ENCODE results near the gene ZFAND4.
"Not testable (repeated sequence)": the region's sequence is repeated elsewhere in the genome, so short reads cannot be mapped to it uniquely, and the experiment has no call there.

ZFAND4 gene

GRCh38 chr10:45640049-45640448, 32.5 kb downstream of the ZFAND4 start:
- DNase-seq = no peak

GRCh38 chr10:45627412-45628048, 45.0 kb downstream of the ZFAND4 start:
- no peak for DNase-seq

DNA sequence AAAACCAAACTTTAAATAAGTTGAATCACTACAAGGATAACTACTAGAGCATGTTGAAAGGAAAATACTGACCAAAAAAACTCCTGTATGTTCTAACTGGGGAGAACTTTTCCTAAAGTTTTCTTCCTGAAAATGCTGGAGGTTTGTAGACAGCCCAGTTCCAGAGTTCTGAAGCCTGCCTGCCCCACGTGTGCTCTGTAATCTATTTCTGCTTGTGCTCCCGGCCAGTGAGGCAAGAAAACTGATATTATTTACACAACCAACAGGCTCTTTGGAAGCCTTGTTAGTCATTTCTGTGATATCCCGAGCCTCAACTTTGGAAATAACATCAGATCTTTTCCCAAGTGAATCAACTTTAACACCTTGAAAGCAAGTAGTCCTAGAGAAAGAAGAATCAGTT, 46.7 kb downstream of the ZFAND4 start:
- no peak for DNase-seq

GRCh38 chr10:45624724-45625123, 47.8 kb downstream of the ZFAND4 start:
- no peak for DNase-seq

- DNase-seq = no peak
These were observed 57.7 kb downstream of the ZFAND4 start for GRCh38 chr10:45614869-45615268.

- DNase-seq = no peak
These were observed 59.8 kb downstream of the ZFAND4 start for GRCh38 chr10:45612741-45613140.

- no peak for DNase-seq
These were observed 64.5 kb downstream of the ZFAND4 start for GRCh38 chr10:45608052-45608451.

- no peak for DNase-seq
These were observed 65.3 kb downstream of the ZFAND4 start for GRCh38 chr10:45607276-45607675.

DNA sequence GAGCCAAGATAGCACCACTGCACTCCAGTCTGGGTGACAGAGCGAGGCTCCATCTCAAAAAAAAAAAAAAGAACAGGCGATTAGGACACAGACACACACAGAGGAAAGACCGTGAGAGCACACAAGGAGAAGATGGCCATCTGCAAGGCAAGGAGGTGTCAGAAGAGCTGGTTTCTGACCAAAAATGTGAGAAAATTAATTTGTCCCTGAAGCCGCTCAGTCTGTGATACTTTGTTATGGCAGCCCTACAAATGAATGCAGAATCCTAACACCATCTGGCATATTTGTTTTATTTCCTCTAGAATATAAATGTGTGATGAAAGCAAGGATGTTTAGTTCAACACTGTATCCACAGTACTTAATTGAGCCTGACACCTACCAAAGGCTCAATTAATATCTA, 69.7 kb downstream of the ZFAND4 start:
- no peak for DNase-seq

DNA sequence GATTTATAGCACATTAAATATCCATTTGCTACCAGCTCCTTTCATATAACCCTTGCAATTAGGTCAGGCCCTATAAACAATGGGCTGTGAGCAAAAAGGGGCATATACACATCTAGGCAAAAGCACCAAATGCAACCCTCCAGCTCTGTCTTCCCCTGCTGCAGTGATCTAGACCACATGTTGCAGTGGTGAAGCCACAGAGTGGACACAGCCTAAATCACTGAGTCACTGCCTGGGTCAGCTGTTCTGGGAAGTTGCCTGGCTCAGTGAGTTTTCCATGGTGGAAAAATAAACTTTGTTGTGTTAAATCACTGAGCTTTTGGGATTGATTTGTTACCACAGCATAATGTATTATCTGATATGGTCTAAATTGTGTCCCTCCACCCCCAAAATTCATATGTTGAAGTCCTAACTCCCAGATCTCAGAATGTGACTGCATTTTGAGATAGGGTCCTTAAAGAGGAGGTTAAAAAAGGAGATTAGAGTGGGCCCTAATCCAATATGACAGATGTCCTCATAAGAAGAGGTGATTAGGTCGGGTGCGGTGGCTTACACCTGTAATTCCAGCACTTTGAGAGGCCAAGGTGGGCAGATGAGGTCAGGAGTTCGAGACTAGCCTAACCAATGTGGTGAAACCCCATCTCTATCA, 70.4 kb downstream of the ZFAND4 start:
- no peak for DNase-seq

GRCh38 chr10:45601254-45601930, 71.2 kb downstream of the ZFAND4 start:
- not testable (repeated sequence) for DNase-seq

DNA sequence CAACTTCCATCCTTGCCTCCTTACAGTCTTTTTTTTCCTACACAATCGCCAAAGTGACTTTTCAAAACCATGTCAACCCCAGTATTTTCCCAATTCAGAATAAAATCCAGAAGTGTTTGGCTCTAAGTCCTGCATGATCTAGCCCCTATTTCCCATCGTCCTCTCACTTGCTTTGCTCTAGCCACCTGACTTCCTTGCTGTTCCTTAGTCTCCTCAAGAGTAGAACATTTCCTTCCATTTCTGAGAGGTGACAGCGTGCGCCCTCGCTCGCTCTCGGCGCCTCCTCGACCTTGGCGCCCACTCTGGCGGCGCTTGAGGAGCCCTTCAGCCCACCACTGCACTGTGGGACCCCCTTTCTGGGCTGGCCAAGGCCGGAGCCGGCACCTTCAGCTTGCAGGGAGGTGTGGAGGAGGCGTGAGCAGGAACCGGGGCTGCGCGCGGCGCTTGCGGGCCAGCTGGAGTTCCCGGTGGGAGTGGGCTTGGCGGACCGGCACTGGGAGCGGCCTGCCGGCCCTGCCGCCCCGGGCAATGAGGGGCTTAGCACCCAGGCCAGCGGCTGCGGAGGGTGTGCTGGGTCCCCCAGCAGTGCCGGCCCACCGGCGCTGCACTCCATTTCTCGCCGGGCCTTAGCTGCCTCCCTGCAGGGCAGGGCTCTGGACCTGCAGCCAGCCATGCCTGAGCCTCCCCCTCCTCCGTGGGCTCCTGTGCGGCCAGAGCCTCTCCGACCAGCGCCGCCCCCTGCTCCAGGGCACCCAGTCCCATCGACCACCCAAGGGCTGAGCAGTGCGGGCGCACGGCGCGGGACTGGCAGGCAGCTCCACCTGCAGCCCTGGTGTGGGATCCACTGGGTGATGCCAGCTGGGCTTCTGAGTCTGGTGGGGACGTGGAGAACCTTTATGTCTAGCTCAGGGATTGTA, 72.0 kb downstream of the ZFAND4 start:
- not testable (repeated sequence) for DNase-seq

- no peak for DNase-seq
These were observed 72.9 kb downstream of the ZFAND4 start for GRCh38 chr10:45599646-45600045.

GRCh38 chr10:45599021-45599603, 73.5 kb downstream of the ZFAND4 start:
- DNase-seq = no peak

GRCh38 chr10:45596526-45596925, 76.0 kb downstream of the ZFAND4 start:
- DNase-seq = no peak

DNA sequence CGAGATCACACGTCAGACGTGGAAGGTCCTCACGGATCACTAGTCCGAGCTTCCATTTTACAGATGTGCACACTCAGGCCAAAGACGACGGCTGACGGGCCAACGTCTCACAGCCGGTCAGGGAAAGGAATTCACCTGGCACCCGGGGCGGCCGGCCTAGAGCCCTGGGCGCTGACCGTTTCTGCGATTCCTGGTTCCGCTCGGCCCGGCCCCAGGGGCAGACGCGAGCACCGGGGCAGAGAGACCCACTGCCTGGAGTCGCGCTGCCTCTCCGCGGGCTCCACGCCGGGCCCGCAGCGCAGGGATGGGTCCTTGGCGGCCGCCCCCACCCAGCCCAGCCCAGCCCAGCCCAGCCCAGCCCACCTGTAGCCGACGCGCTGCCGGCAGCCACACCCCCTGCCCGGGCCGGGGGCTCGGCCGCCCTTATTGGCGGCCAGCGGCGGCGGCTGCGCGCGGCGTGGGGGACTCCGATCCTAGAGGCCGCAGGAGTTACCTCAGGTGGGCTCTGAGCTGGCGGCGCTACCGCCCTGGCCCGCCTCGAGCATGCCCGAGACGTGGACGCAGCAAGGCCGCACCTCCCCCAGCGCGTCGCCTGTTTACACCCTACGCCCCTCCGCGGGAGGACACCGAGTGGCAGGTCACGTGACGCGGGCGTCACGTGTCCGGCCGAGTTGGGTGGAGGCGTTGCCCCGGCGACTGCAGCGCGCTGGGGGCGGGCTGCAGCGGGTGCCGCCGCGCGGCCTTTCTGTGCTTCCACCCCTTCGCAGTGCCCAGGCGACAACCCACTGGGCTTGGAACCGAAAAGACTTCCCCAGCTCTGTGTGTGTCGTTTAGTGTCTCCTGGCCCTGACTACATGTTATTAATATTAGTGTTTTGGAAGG, 78.1 kb downstream of the ZFAND4 start:
- peak; percentile 76 to 81 (median 77) for DNase-seq

- DNase-seq = no peak
These were observed 78.7 kb downstream of the ZFAND4 start for GRCh38 chr10:45593938-45594275.

- no peak for DNase-seq
These were observed 79.6 kb downstream of the ZFAND4 start for GRCh38 chr10:45592926-45593325.

DNA sequence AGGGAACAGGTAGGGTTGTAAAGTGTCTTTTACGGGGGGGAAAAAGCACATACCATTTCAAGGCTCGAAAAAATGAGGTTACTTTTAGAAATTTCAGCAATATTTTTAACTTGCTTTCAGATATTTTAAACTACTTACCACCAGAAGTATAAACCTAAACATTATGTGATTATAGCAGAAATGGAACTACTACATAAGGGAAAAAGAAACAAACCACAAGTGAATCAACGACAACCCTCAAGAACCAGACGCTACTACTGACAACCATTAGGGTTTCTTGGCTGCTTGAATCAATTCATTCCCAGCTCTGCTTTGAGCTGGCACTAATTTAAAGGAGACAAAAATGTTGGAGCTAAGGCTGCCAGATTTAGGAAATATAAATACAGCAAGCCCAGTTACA, 80.1 kb downstream of the ZFAND4 start:
- no peak for DNase-seq

- no peak for DNase-seq
These were observed 81.3 kb downstream of the ZFAND4 start for GRCh38 chr10:45591280-45591679.

GRCh38 chr10:45589868-45590267, 82.7 kb downstream of the ZFAND4 start:
- DNase-seq = no peak

GRCh38 chr10:45589009-45589408, 83.6 kb downstream of the ZFAND4 start:
- no peak for DNase-seq
